Parathyroid adenoma (tissue), 2 donors: ENCODE measurements around the gene SMC5.

ENCODE experiments used
- H2AFZ ChIP-seq: fragments of 300-600 bp; sonication (generic); one replicate; pipeline ENCODE4 v1.7.0; 2017; ENCODE audit warnings: antibody characterized with exemption, mild to moderate bottlenecking
- H3K27ac ChIP-seq: fragments of 300-600 bp; sonication (generic); one replicate; pipeline ENCODE4 v1.7.0; 2017
- H3K27me3 ChIP-seq: fragments of 300-600 bp; sonication (generic); one replicate; pipeline ENCODE4 v1.7.0; 2017; ENCODE audit warnings: low read length; ENCODE audit not compliant: control insufficient read depth, insufficient read depth
- H3K36me3 ChIP-seq: fragments of 300-600 bp; sonication (generic); one replicate; pipeline ENCODE4 v1.7.0; 2017; ENCODE audit warnings: low read length; ENCODE audit not compliant: control insufficient read depth, insufficient read depth
- H3K4me1 ChIP-seq: fragments of 300-600 bp; sonication (generic); one replicate; pipeline ENCODE4 v1.7.0; 2017; ENCODE audit warnings: control low read depth
- H3K4me2 ChIP-seq: fragments of 300-600 bp; sonication (generic); one replicate; pipeline ENCODE4 v1.7.0; 2017; ENCODE audit warnings: low read length
- H3K4me3 ChIP-seq: fragments of 300-600 bp; sonication (generic); one replicate; pipeline ENCODE4 v1.7.0; 2017; ENCODE audit warnings: low read depth, low read length
- H3K79me2 ChIP-seq: fragments of 300-600 bp; sonication (generic); one replicate; pipeline ENCODE4 v1.7.0; 2017; ENCODE audit warnings: control low read depth
- H3K9ac ChIP-seq: fragments of 300-600 bp; sonication (generic); one replicate; pipeline ENCODE4 v1.7.0; 2017; ENCODE audit warnings: mild to moderate bottlenecking
- H3K9me3 ChIP-seq: fragments of 300-600 bp; sonication (generic); one replicate; pipeline ENCODE4 v1.7.0; 2017; ENCODE audit warnings: low read length; ENCODE audit not compliant: control insufficient read depth
- TF ChIP-seq, protein P1 (sequence below): fragments of 300-600 bp; sonication (generic); IDR thresholded peaks from one replicate; pipeline ENCODE4 v1.7.0; 2017; ENCODE audit warnings: antibody characterized with exemption, mild to moderate bottlenecking
- donor health status: primary hyperparathyroidism.

The SMC5 gene

GRCh38 chr9:70283848-70284247 lies 25.1 kb downstream of the SMC5 start:
- H2AFZ ChIP-seq, result no peak overlapping the region
- no peak overlapping the region for H3K4me2 ChIP-seq
- H3K4me1 ChIP-seq, result no peaks in the 10 kb centered on the region
- H3K79me2 ChIP-seq, result no peaks in the 10 kb centered on the region
- H3K9ac ChIP-seq, result no peak overlapping the region
- no peaks in the 10 kb centered on the region for H3K9me3 ChIP-seq
- no peak overlapping the region for H3K4me3 ChIP-seq
- TF ChIP-seq, protein P1, sequence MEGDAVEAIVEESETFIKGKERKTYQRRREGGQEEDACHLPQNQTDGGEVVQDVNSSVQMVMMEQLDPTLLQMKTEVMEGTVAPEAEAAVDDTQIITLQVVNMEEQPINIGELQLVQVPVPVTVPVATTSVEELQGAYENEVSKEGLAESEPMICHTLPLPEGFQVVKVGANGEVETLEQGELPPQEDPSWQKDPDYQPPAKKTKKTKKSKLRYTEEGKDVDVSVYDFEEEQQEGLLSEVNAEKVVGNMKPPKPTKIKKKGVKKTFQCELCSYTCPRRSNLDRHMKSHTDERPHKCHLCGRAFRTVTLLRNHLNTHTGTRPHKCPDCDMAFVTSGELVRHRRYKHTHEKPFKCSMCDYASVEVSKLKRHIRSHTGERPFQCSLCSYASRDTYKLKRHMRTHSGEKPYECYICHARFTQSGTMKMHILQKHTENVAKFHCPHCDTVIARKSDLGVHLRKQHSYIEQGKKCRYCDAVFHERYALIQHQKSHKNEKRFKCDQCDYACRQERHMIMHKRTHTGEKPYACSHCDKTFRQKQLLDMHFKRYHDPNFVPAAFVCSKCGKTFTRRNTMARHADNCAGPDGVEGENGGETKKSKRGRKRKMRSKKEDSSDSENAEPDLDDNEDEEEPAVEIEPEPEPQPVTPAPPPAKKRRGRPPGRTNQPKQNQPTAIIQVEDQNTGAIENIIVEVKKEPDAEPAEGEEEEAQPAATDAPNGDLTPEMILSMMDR, result no peak
- H3K36me3 ChIP-seq, result no peaks in the 10 kb centered on the region
- H3K27ac ChIP-seq, result no peak overlapping the region
- H3K27me3 ChIP-seq, result no peaks in the 10 kb centered on the region

GRCh38 chr9:70285246-70285645 lies 26.5 kb downstream of the SMC5 start:
- no peak overlapping the region for H3K4me2 ChIP-seq
- H3K9ac ChIP-seq, result no peak overlapping the region
- H3K36me3 ChIP-seq, result no peaks in the 10 kb centered on the region
- no peaks in the 10 kb centered on the region for H3K4me1 ChIP-seq
- H3K9me3 ChIP-seq, result no peaks in the 10 kb centered on the region
- H3K27ac ChIP-seq, result no peak overlapping the region
- H3K79me2 ChIP-seq, result no peaks in the 10 kb centered on the region
- TF ChIP-seq, protein P1, result no peak
- no peak overlapping the region for H2AFZ ChIP-seq
- H3K27me3 ChIP-seq, result no peaks in the 10 kb centered on the region
- no peak overlapping the region for H3K4me3 ChIP-seq

DNA sequence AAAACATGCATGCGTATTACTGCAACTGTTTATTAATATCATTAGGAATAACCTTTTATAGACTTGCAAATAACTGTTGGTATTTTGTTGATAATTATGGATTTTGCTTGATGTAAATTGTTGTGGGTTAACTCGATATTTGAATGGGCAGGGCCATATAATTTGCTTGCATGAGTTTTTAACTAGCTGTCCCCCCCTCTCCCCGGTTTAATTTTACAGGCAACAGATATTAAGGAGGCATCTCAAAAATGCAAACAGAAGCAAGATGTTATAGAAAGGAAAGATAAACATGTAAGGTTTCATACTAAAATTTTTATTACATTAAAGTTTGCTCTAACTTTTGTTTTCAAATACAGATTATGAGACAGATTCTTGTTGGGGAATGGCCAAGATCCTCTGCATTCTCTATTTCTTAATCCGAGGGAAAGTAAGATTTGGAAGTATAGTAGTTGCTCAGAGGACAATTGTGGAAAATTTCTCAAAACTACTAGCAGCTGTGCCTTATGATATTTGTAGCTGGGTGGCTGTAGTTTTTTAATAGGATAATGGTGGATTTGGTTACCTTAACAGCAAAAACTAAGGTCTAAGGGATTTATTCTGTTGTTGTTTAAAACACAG lies 27.3 kb downstream of the SMC5 start:
- no peaks in the 10 kb centered on the region for H3K36me3 ChIP-seq
- H3K27me3 ChIP-seq, result no peaks in the 10 kb centered on the region
- H3K27ac ChIP-seq, result no peak overlapping the region
- no peak overlapping the region for H2AFZ ChIP-seq
- no peak overlapping the region for H3K4me3 ChIP-seq
- no peak overlapping the region for H3K9ac ChIP-seq
- TF ChIP-seq, protein P1, result no peak
- no peaks in the 10 kb centered on the region for H3K79me2 ChIP-seq
- no peaks in the 10 kb centered on the region for H3K9me3 ChIP-seq
- no peak overlapping the region for H3K4me2 ChIP-seq
- H3K4me1 ChIP-seq, result no peaks in the 10 kb centered on the region

GRCh38 chr9:70290626-70291025 lies 31.8 kb downstream of the SMC5 start:
- H3K27ac ChIP-seq, result no peak overlapping the region
- no peak overlapping the region for H3K9ac ChIP-seq
- no peaks in the 10 kb centered on the region for H3K27me3 ChIP-seq
- H3K79me2 ChIP-seq, result no peaks in the 10 kb centered on the region
- H3K4me2 ChIP-seq, result no peak overlapping the region
- no peaks in the 10 kb centered on the region for H3K36me3 ChIP-seq
- no peak overlapping the region for H3K4me3 ChIP-seq
- no peaks in the 10 kb centered on the region for H3K4me1 ChIP-seq
- TF ChIP-seq, protein P1, result no peak
- H3K9me3 ChIP-seq, result no peaks in the 10 kb centered on the region
- H2AFZ ChIP-seq, result no peak overlapping the region

GRCh38 chr9:70291446-70291845 lies 32.7 kb downstream of the SMC5 start:
- Histone ChIP-seq H3K4me3 (no peak overlapping the region), H3K4me1 (no peaks in the 10 kb centered on the region), H3K9me3 (no peaks in the 10 kb centered on the region), H2AFZ (no peak overlapping the region), H3K36me3 (no peaks in the 10 kb centered on the region), H3K27ac (no peak overlapping the region), H3K4me2 (no peak overlapping the region), H3K27me3 (no peaks in the 10 kb centered on the region), H3K9ac (no peak overlapping the region), H3K79me2 (no peaks in the 10 kb centered on the region)
- TF ChIP-seq, protein P1, result no peak
